ENCODE measurements around the gene DTNA.

Gene DTNA

DNA sequence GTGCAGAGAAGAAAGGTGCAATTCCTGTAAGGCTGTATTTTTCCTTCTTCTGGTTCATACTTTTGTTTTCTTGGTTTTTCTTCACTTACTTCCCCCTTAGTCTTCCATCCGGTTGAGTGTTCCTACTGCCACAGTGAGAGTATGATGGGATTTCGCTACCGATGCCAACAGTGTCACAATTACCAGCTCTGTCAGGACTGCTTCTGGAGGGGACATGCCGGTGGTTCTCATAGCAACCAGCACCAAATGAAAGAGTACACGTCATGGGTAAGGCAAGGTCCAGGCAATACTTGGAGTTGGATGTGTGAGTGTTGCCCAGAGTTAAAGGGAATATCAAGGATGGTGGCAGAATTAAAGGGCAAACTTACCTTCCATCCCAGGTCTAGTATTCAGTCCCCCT lies 108.0 kb downstream of the DTNA start:
- no peaks in the 10 kb centered on the region for H3K9me3 ChIP-seq (ENCODE audit: control insufficient read depth, insufficient read depth, low read length)
- no peak for TF ChIP-seq EZH2phosphoT487 (IDR thresholded peaks at IDR 0.05; ENCODE audit: borderline replicate concordance, low read length)
- no peaks in the 10 kb centered on the region for H3F3A ChIP-seq (ENCODE audit: control insufficient read depth, insufficient read depth)
- no peaks in the 10 kb centered on the region for H3K9me2 ChIP-seq (replicated peaks; ENCODE audit: control insufficient read depth, low read length)
- H3K4me1 ChIP-seq (ENCODE audit: control insufficient read depth, low read length) = no peaks in the 10 kb centered on the region
- no peak overlapping the region for H3K4me3 ChIP-seq (ENCODE audit: low read length)
- peaks cover 7% of the 10 kb centered on the region for H3K27me3 ChIP-seq (ENCODE audit: control insufficient read depth, low read length)
- no peaks in the 10 kb centered on the region for H3K36me3 ChIP-seq (ENCODE audit: control insufficient read depth, low read length)
- no peaks in the 10 kb centered on the region for H3K79me2 ChIP-seq (ENCODE audit: control insufficient read depth, low read length)
- no peaks in the 10 kb centered on the region for H4K20me1 ChIP-seq (ENCODE audit: control insufficient read depth, insufficient read depth, low read depth, low read length)
- no peak overlapping the region for H3K4me2 ChIP-seq (ENCODE audit: low read length)
- no peak overlapping the region for H3K27ac ChIP-seq (ENCODE audit: low read depth, low read length)

GRCh38 chr18:34820360-34821065 lies 110.4 kb downstream of the DTNA start:
- H3K36me3 ChIP-seq (ENCODE audit: control insufficient read depth, low read length) = no peaks in the 10 kb centered on the region
- peaks cover 7% of the 10 kb centered on the region for H3K27me3 ChIP-seq (ENCODE audit: control insufficient read depth, low read length)
- no peaks in the 10 kb centered on the region for H3K4me1 ChIP-seq (ENCODE audit: control insufficient read depth, low read length)
- H3K27ac ChIP-seq (ENCODE audit: low read depth, low read length) = no peak overlapping the region
- no peaks in the 10 kb centered on the region for H3F3A ChIP-seq (ENCODE audit: control insufficient read depth, insufficient read depth)
- no peaks in the 10 kb centered on the region for H3K9me3 ChIP-seq (ENCODE audit: control insufficient read depth, insufficient read depth, low read length)
- no peak for TF ChIP-seq EZH2phosphoT487 (IDR thresholded peaks at IDR 0.05; ENCODE audit: borderline replicate concordance, low read length)
- TF ChIP-seq CTCF (IDR thresholded peaks at IDR 0.05; ENCODE audit: low read depth, low read length, poor library complexity, severe bottlenecking) = no peak
- no peaks in the 10 kb centered on the region for H4K20me1 ChIP-seq (ENCODE audit: control insufficient read depth, insufficient read depth, low read depth, low read length)
- H3K9me2 ChIP-seq (replicated peaks; ENCODE audit: control insufficient read depth, low read length) = no peaks in the 10 kb centered on the region
- no peak overlapping the region for H3K4me3 ChIP-seq (ENCODE audit: low read length)
- no peaks in the 10 kb centered on the region for H3K79me2 ChIP-seq (ENCODE audit: control insufficient read depth, low read length)
- H3K4me2 ChIP-seq (ENCODE audit: low read length) = no peak overlapping the region

- no peaks in the 10 kb centered on the region for H3K36me3 ChIP-seq (ENCODE audit: control insufficient read depth, low read length)
- TF ChIP-seq EZH2phosphoT487 (IDR thresholded peaks at IDR 0.05; ENCODE audit: borderline replicate concordance, low read length) (no peak), CTCF (IDR thresholded peaks at IDR 0.05; ENCODE audit: low read depth, low read length, poor library complexity, severe bottlenecking) (no peak)
These were observed 111.6 kb downstream of the DTNA start for GRCh38 chr18:34821669-34822210.

DNA sequence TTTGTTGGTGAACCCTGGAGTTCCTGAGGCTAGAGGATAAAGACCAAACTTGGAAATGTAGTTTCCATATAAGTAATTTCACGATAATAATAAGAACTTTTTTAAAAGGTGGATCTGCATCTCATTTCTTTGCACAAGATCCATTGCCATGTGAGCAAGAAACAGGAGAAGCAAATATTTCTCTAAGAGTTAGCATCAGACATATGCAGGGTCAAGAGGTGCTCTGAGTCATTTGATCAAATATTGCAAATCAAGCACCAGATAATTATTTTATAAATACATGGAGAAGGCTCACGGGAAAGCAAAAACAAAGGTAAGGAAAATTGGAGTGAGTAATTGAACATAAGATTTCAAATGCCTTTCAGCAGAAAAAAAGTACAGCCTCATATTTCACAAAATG lies 118.0 kb downstream of the DTNA start:
- Histone ChIP-seq H3K36me3 (ENCODE audit: control insufficient read depth, low read length) (no peaks in the 10 kb centered on the region), H3K9me3 (ENCODE audit: control insufficient read depth, insufficient read depth, low read length) (no peaks in the 10 kb centered on the region), H3K4me2 (ENCODE audit: low read length) (no peak overlapping the region), H3K27ac (ENCODE audit: low read depth, low read length) (no peak overlapping the region), H3K9me2 (replicated peaks; ENCODE audit: control insufficient read depth, low read length) (no peaks in the 10 kb centered on the region), H3K4me1 (ENCODE audit: control insufficient read depth, low read length) (no peaks in the 10 kb centered on the region), H4K20me1 (ENCODE audit: control insufficient read depth, insufficient read depth, low read depth, low read length) (no peaks in the 10 kb centered on the region), H3F3A (ENCODE audit: control insufficient read depth, insufficient read depth) (no peaks in the 10 kb centered on the region), H3K79me2 (ENCODE audit: control insufficient read depth, low read length) (no peaks in the 10 kb centered on the region), H3K27me3 (ENCODE audit: control insufficient read depth, low read length) (no peaks in the 10 kb centered on the region), H3K4me3 (ENCODE audit: low read length) (no peak overlapping the region)
- TF ChIP-seq EZH2phosphoT487 (IDR thresholded peaks at IDR 0.05; ENCODE audit: borderline replicate concordance, low read length) (no peak), CTCF (IDR thresholded peaks at IDR 0.05; ENCODE audit: low read depth, low read length, poor library complexity, severe bottlenecking) (no peak)

More at GRCh38 chr18:34821669-34822210, 111.6 kb downstream of the DTNA start:
- H3K4me2 ChIP-seq (ENCODE audit: low read length) = no peak overlapping the region
- H3K9me3 ChIP-seq (ENCODE audit: control insufficient read depth, insufficient read depth, low read length) = no peaks in the 10 kb centered on the region
- H3K27me3 ChIP-seq (ENCODE audit: control insufficient read depth, low read length) = peaks cover 7% of the 10 kb centered on the region
- H3K9me2 ChIP-seq (replicated peaks; ENCODE audit: control insufficient read depth, low read length) = no peaks in the 10 kb centered on the region
- H3K4me3 ChIP-seq (ENCODE audit: low read length) = no peak overlapping the region
- no peaks in the 10 kb centered on the region for H3K79me2 ChIP-seq (ENCODE audit: control insufficient read depth, low read length)
- H3K27ac ChIP-seq (ENCODE audit: low read depth, low read length) = no peak overlapping the region
- H3K4me1 ChIP-seq (ENCODE audit: control insufficient read depth, low read length) = no peaks in the 10 kb centered on the region
- no peaks in the 10 kb centered on the region for H3F3A ChIP-seq (ENCODE audit: control insufficient read depth, insufficient read depth)
- no peaks in the 10 kb centered on the region for H4K20me1 ChIP-seq (ENCODE audit: control insufficient read depth, insufficient read depth, low read depth, low read length)

All from DOHH2 (cell line).